Omental fat pad (tissue), 4 donors: ENCODE data around the gene MYO3A. TPM values are rescaled to one million over a fixed set of nuclear protein-coding genes. Genes with fewer than 3 reads are reported as not detected.

ENCODE experiments used
- ATAC-seq: fragments of 150-250 bp; one replicate; pipeline ENCODE4 v1.9.1; 2016; ENCODE audit warnings: mild to moderate bottlenecking, moderate library complexity; ENCODE audit not compliant: low FRiP score
- DNase-seq: peaks from one replicate; pipeline ENCODE4 v3.0.0-alpha.2; 2019; ENCODE audit warnings: low spot score
- total RNA-seq, 4 donors: library from RNA; depleted of rRNA; stranded (reverse); fragments of >200 nt; gene quantifications; one replicate each; pipeline ENCODE4 v1.1.0, GENCODE V29; 2016
- TF ChIP-seq, protein P1 (sequence below), 3 donors: fragments of 450-650 bp; IDR thresholded peaks; one replicate each; pipeline ENCODE4 v1.5.1; 2016 to 2017; ENCODE audit warnings: antibody characterized with exemption in 3 of 3, mild to moderate bottlenecking in 3 of 3, moderate library complexity in 2 of 3

MYO3A gene
- total RNA-seq, 4 donors from 2014 or later = 0.32 to 1.6 (median 0.50) TPM; not detected in 1

DNA sequence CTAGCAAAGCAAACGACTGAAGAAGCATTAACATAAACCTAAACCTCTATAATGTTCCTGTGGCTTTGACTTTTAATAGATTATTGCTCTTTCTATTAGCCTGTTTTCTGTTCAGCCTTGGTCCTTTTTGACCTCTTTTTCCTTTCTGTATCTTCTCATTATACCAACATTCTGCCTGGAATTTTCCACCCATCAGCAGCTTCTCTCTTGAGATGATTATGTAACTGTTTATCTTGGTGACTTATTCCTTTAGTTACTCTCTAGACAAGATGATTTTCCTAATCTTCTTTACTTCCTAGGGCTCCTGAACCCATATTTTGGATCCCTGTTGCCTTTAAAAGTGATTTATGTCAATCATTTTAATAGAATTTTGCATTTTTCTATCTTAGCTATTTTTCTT lies 81.1 kb downstream of the MYO3A start:
- TF ChIP-seq, protein P1, sequence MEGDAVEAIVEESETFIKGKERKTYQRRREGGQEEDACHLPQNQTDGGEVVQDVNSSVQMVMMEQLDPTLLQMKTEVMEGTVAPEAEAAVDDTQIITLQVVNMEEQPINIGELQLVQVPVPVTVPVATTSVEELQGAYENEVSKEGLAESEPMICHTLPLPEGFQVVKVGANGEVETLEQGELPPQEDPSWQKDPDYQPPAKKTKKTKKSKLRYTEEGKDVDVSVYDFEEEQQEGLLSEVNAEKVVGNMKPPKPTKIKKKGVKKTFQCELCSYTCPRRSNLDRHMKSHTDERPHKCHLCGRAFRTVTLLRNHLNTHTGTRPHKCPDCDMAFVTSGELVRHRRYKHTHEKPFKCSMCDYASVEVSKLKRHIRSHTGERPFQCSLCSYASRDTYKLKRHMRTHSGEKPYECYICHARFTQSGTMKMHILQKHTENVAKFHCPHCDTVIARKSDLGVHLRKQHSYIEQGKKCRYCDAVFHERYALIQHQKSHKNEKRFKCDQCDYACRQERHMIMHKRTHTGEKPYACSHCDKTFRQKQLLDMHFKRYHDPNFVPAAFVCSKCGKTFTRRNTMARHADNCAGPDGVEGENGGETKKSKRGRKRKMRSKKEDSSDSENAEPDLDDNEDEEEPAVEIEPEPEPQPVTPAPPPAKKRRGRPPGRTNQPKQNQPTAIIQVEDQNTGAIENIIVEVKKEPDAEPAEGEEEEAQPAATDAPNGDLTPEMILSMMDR (IDR thresholded peaks at IDR 0.05) = no peak
- ATAC-seq (no peak), DNase-seq (no peak)

DNA sequence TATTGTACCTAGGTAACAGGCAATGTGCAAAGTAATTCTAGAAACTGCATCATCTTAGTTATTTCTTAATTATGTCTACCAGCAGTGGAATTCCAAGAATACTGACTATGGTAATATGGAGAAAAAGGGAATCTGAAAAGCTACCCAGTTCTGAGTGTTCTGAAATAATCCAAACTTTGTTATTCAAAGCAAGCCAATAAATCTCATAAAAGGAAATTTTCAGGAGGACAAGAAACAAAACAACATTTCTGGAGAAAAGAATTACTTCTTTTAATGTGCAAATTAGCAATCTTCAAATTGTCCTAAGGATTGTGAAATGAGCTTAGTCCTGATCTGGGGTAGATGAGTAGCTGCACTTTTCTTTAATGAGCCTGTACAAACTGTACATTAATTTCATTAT lies 88.8 kb downstream of the MYO3A start:
- ATAC-seq (no peak), DNase-seq (no peak)
- TF ChIP-seq, protein P1 (IDR thresholded peaks at IDR 0.05) = no peak

DNA sequence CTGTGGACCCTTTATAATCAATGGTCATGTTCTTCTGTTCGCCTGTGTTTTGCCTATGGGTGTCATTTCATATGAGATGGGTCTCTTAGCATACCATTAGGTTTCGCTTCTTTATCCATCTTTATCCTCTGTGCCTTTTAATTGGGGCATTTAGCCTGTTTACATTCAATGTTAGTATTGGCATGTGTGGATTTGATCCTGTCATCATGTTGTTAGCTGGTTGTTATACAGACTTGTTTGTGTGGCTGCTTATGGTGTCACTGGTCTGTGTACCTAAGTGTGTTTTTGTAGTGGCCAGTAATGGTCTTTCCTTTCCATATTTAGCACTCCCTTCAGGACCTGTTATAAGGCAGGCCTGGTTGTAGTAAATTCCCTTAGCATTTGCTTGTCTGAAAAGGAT lies 90.3 kb downstream of the MYO3A start:
- TF ChIP-seq, protein P1 (IDR thresholded peaks at IDR 0.05) = no peak
- DNase-seq (no peak), ATAC-seq (no peak)

DNA sequence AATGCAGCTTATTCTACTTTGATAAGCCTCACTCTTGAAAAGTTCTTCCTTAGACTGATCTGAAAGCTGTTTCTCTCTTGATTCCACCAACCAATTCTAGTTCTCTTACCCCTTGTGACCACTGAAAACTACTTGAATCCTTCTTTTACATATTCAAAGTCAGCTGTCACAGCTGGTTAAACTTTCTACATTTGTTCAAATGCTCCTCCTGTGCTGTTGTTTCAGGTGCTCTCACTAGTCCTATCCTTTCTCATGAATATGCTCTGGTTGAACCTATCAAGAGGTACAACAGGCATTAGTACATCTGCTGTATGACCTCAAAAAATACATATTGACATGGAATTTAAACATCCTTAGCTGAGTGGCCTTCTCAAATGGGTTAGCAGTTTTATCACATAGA lies 91.5 kb downstream of the MYO3A start:
- DNase-seq = no peak
- TF ChIP-seq, protein P1 (IDR thresholded peaks at IDR 0.05) = no peak
- ATAC-seq = no peak

DNA sequence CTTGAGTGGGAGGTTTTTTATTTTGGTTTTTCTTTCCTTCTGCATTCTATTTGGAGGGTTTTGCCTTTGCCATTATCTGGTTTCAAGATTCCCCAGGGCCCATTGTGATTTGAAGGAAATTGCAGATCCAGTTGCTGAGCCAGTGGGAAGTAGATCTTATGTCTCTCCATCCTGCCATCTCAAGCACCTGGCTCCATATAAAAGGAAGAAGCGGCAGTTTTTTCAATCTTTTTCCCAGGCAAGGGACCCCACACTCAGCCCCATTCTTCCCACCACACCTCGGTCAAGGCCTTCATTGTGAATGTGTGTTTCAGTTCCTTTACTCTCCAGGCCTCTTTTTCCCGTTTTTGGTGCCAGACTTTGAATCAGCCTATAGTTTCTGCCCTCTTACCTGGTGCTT lies 95.8 kb downstream of the MYO3A start:
- TF ChIP-seq, protein P1 (IDR thresholded peaks at IDR 0.05) = no peak
- ATAC-seq (no peak), DNase-seq (no peak)

DNA sequence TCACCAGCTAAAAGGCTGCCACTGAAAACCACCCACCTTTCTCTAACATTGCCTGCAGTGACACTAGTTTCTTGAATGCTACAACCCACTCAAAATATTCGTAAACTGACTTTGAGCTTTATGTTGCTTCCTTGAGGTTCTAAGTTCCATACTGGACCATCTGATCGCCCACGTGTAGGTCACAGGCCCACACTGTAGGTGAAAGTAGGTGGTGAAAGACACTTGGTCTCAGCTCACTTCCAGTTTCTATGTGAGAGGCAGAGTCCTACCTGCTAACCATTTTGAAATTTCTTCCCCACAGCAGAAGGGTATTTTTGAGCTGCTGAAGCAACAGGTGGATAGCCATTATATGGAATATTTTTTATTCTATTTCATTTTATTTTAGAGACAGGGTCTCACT lies 97.3 kb downstream of the MYO3A start:
- no peak for ATAC-seq
- no peak for DNase-seq
- TF ChIP-seq, protein P1 (IDR thresholded peaks at IDR 0.05) = no peak

DNA sequence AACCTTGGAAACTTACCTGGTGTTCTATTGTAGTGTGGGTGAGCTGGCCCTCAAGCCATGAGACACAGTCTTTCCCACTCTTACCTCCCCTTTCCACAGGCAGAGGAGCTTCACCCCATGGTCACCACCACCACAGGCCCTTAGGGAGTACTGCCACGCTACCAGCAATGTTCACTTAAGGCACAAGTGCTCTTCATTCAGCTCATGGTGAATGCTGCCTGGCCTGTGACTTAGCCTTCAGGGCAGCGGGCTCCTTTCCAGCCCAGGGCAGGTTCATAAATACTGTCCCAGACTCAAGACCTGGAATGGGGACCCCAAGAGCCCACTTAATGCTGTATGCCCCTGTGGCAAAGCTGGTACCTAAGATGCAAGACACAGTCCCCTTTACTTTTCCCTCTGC lies 109.4 kb downstream of the MYO3A start:
- ATAC-seq = no peak
- TF ChIP-seq, protein P1 (IDR thresholded peaks at IDR 0.05) = no peak
- no peak for DNase-seq
